GM18517 (cell line): ENCODE data around the gene HTN1.
A peak's percentile ranks its signal among the peaks of the same experiment; 100 is the strongest.
"Not testable (repeated sequence)": the region's sequence is repeated elsewhere in the genome, so short reads cannot be mapped to it uniquely, and the experiment has no call there.

Experiments
- ATAC-seq: cut with Tn5 transposase; IDR thresholded peaks from one replicate; pipeline ENCODE4 v1.9.1; 2021; ENCODE audit warnings: mild to moderate bottlenecking, moderate library complexity; ENCODE audit not compliant: unreplicated experiment

HTN1 gene

DNA sequence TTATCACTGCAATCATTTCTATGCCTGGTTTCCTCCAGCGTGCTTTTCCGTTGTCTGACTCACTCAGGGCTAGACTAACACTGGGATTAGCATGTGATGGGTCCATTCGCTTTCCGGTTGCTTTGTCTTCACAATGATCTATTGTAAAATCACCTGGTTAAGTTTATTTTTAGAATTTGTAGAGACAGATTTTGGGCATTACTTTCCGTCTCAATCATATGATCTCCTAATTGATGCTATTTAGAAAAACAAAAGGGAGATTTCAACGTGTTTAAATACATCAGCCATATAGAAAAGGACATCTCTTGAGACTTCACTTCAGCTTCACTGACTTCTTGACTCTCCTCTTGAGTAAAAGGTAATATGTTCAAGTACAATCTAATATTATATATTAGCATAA lies at the start of gene HTN1:
HTN1 (plus strand) TSS at position 301 of the 400 bp plus-strand sequence. CDS start 2,639 bp downstream, outside the sequence.
- ATAC-seq, result not testable (repeated sequence)

DNA sequence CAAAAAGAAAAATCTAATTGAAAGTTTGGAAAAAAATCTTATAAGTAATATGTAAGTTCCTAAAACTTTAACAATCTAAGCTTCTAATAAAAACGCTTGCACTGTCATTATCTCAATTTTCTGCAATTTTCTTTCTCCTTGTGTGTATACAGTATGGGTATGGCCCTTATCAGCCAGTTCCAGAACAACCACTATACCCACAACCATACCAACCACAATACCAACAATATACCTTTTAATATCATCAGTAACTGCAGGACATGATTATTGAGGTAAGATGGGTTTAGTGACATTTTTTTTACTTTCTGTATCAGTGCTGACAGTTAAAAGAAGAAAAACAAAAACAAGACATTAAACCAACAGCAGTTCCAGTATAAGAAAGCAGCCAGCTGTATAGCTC lies 49.5 kb upstream of the HTN1 start:
- no peak for ATAC-seq

DNA sequence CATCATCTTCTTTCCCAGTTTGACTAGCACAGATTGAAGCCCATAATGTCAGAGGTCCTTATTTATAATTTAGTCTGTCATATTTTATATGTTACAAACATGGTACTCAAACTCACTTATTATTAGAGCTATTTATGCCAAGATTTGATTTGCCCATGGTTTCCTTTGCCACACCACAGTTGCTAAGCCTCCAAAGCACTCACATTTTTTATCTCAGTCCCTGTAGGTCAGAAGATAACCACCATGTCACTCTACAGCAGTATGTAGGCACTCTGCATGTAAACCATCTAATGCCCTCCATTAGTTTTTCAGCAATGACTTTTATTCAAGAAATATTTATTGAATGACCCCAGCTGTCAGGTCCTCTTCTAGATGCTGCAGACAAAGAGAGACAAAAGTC lies 47.7 kb upstream of the HTN1 start:
- no peak for ATAC-seq

GRCh38 chr4:70008771-70009170 lies 41.5 kb upstream of the HTN1 start:
- ATAC-seq, result no peak

GRCh38 chr4:70019006-70019405 lies 31.2 kb upstream of the HTN1 start:
- ATAC-seq, result not testable (repeated sequence)

DNA sequence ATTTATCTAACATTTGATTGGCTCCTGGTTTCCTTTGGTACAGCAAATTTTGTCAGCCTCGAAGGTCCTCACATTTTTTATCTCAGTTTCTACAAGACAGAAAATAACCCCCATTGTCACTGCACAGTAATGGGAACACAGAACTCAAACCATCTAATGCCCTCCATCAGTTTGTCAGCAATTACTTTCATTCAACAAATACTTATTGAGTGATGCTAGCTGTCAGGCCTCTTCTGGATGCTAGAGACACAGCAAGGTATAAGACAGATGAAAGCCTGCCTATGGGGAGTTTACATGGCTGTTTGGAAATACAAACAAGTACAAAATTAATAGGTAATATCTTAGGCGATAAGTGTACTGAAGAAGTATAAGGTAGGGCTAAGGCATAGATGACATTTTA lies 27.0 kb upstream of the HTN1 start:
- no peak for ATAC-seq

DNA sequence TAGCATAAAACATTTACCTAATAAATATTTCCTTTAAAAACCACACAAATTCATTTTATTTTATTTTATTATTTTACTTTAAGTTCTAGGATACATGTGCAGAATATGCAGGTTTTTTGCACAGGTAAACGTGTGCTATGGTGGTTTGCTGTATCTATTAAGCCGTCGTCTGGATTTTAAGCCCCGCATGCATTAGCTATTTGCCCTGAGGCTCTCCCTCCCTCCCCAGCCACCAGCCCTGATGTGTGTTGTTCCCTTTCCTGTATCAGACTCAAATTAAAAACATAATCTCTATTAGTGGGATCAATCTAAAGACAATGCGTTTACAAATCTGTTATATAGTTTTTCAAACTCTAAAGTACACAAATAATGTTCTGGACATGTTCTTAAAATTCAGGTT lies 23.2 kb upstream of the HTN1 start:
- no peak for ATAC-seq

DNA sequence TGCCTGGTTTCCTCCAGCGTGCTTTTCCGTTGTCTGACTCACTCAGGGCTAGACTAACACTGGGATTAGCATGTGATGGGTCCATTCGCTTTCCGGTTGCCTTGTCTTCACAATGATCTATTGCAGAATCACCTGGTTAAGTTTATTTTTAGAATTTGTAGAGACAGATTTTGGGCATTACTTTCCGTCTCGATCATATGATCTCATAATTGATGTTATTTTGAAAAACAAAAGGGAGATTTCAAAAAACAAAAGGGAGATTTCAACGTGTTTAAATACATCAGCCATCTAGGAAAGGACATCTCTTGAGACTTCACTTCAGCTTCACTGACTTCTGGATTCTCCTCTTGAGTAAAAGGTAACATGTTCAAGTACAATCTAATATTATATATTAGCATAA lies 22.1 kb upstream of the HTN1 start, which contains the start of gene HTN3:
HTN3 (plus strand) TSS at position 301 of the 400 bp plus-strand sequence. CDS start 2,282 bp downstream, outside the sequence.
- ATAC-seq, result not testable (repeated sequence)

DNA sequence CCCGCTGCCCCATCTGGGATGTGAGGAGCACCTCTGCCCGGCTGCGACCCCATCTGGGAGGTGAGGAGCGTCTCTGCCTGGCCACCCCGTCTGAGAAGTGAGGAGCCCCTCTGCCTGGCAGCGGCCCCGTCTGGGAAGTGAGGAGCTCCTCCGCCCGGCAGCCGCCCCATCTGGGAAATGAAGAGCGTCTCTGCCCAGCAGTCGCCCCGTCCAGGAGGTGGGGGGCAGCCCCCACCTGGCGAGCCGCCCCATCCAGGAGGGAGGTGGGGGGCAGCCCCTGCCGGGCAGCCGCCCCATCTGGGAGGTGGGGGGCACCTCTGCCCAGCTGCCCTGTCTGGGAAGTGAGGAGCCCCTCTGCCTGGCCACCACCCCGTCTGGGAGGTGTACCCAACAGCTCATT lies 12.7 kb upstream of the HTN1 start:
- not testable (repeated sequence) for ATAC-seq

GRCh38 chr4:70039928-70040327 lies 10.3 kb upstream of the HTN1 start:
- not testable (repeated sequence) for ATAC-seq

DNA sequence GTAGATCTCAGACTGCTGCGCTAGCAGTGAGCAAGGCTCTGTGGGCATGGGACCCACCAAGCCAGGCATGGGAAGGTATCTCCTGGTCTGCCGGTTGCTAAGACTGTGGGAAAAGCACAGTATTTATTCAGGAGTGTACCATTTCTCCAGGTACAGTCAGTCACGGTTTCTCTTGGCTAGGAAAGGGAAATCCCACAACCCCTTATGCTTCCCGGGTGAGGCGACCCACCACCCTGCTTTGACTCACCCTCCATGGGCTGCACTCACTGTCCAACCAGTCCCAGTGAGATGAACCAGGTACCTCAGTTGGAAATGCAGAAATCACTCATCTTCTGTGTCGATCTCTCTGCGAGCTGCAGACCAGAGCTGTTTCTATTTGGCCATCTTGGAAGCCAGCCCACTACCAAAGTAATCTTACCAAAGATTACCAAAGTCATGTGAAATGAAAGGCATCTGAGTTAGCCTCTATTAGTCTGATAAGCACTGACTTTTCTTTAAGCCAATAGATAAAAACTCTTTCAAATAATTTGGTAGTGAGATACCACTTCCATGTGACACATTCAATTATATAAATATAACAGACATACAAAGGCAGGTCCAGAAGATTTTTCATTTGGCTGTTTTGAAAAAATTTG lies 8.5 kb upstream of the HTN1 start:
- no peak for ATAC-seq

- ATAC-seq, result not testable (repeated sequence)
Observed at GRCh38 chr4:70056534-70056933, 6.3 kb downstream of the HTN1 start.

DNA sequence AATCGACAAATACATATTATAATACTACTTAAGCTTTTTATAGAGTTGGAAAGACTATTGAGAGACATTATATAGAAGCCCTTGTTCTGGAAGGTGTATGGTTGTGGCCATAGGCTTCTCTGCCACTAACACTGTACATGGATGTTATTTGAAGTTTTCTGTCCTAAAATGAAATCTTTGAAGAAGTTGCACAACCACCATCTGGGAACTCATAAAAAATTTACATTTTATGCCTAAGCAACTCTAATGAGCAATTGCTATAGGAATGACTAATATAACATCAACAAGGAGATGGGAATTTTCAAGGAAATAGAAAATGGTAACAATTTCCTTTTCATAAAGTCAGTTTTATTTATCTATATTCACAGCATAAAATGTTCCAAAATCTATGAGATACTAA lies 7.4 kb downstream of the HTN1 start:
- no peak for ATAC-seq

DNA sequence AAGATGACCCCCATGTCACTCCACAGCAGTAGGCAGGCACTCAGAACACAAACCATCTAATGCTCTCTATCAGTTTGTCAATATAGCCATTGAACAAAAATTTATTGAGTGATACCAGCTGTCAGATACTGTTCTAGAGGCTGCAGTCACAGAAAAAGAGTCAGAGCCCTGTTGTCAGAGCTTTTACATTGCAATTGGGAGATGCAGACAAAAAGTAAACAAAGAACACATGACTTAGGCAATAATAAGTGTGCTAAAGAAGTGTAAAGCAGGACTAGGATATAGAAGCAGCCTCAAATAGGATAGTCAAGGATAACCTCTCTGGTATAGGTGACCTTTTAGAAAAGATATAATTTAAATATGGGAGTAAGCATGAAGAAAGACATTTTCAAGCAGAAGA lies 8.9 kb downstream of the HTN1 start:
- ATAC-seq, result no peak

DNA sequence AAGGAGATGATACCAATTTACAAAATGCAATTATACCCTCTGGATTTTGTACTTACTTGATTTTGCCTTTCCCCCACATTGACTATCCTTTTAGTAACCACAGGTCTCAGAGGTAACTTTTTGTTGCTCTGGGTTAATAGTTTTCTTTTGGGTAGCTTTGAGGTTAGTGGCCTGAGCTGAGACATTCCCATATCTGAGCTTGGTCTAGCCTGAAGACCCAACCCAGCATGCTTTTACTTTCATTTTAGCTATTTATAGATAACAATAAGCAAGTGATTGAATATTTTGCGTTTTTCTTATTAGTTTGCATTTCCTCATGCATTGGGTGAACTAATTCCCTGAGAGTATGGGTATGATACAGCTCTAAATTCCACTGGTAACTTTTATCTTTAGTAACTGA lies 11.8 kb downstream of the HTN1 start:
- peak; percentile 87 for ATAC-seq

GRCh38 chr4:70080205-70080604 lies 30.0 kb downstream of the HTN1 start:
- no peak for ATAC-seq

DNA sequence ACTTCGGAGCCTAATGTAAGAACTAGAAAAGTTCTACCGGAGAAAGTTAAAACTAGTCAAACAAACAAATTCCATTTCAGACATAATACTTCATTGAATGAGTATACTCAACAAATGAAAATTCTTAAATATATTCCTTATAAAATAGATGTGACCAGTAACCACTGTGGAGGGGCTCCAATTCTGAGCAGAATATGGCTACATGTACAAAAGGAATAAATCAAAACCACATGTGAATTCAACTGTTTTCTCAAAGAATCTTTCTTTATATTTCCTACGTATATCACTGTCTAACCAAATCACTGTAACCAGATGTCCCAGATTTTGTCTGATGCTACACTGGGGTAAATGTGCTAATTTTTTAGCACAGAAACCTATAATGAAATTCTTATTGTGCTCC lies 49.0 kb downstream of the HTN1 start:
- no peak for ATAC-seq
